ENCODE data around the gene MKRN3. TPM values are rescaled to one million over a fixed set of nuclear protein-coding genes. Genes with fewer than 3 reads are reported as not detected.
"Not testable (repeated sequence)": the region's sequence is repeated elsewhere in the genome, so short reads cannot be mapped to it uniquely, and the experiment has no call there.

MKRN3 gene
- total RNA-seq, 4 donors from 2014 or later = 0.25 to 2.2 (median 0.29) TPM; not detected in 1

DNA sequence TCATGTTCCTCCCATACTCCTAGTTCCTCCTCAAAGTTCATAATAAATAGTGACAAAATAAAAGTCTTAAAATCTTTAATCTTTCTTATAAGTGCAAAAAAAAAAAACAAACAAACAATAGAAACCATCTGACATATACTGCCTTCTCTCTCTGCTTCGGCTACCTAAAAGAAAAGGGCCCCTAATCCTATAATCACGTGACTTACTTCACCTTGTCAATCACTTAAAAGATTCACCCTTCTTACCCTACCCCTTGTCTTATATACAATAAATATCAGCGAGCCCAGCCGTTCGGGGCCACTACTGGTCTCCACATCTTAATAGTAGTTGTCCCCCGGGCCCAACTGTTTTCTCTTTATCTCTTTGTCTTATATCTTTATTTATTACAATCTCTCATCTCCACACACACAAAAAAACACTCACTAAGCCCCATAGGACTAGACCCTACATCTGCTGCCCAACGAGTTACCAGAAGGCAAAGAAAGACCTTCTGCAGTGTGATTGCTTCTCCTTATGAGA, 28.8 kb downstream of the MKRN3 start:
- DNase-seq (no peak), ATAC-seq (no peak)
- in situ Hi-C loops (cut with MboI; ENCODE audit: low sequenced_read_pairs in 4 of 4) (no loop called here), intact Hi-C loops (cut with DNase I; ENCODE audit: low total_unique reads) (no loop called here)
- no peaks in the 10 kb centered on the region for H3K36me3 ChIP-seq
- no peak for TF ChIP-seq POLR2A (IDR thresholded peaks at IDR 0.05)
- no peak for TF ChIP-seq CTCF (IDR thresholded peaks at IDR 0.05 in 4 of 5, conservative IDR thresholded peaks at IDR 0.05 in 1 of 5)
- H3K27me3 ChIP-seq = no peaks in the 10 kb centered on the region
- H3K4me3 ChIP-seq = no peak overlapping the region
- H3K4me1 ChIP-seq = no peaks in the 10 kb centered on the region
- H3K9me3 ChIP-seq = no peaks in the 10 kb centered on the region
- no peak overlapping the region for H3K27ac ChIP-seq

- H3K4me3 ChIP-seq = no peak overlapping the region
- intact Hi-C loops (cut with DNase I; ENCODE audit: low total_unique reads) = no loop called here
- H3K27me3 ChIP-seq = no peaks in the 10 kb centered on the region
- TF ChIP-seq POLR2A (IDR thresholded peaks at IDR 0.05) (no peak), CTCF (IDR thresholded peaks at IDR 0.05 in 4 of 5, conservative IDR thresholded peaks at IDR 0.05 in 1 of 5) (no peak)
- no peak overlapping the region for H3K27ac ChIP-seq
- DNase-seq (no peak), ATAC-seq (no peak)
- no peaks in the 10 kb centered on the region for H3K36me3 ChIP-seq
- no peaks in the 10 kb centered on the region for H3K9me3 ChIP-seq
- no peaks in the 10 kb centered on the region for H3K4me1 ChIP-seq
- in situ Hi-C loops (cut with MboI; ENCODE audit: low sequenced_read_pairs in 4 of 4) = no loop called here
Measured at GRCh38 chr15:23595368-23595767, 29.9 kb downstream of the MKRN3 start.

DNA sequence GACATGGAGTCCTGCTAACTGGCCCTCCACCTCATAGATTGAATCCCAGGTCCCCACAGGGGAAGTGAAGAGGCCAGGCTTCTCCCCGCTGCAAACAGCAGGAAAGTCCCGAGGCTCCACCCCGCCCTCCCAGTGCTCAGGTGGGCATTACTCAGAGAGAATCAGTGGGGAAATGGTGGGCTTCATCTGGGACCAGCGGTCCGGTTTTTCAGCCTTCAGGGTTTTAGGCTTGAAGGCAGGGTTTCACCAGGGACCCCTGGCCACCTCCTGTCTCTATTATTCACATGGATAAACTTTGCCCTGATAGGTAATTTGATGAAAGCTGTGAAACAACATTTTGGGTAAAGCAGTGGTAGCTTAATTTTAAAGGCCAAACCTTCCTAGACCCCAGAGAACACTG, 31.3 kb downstream of the MKRN3 start:
- no peaks in the 10 kb centered on the region for H3K9me3 ChIP-seq
- TF ChIP-seq POLR2A (IDR thresholded peaks at IDR 0.05) (no peak), CTCF (IDR thresholded peaks at IDR 0.05 in 4 of 5, conservative IDR thresholded peaks at IDR 0.05 in 1 of 5) (no peak)
- H3K36me3 ChIP-seq = no peaks in the 10 kb centered on the region
- H3K4me3 ChIP-seq = no peak overlapping the region
- ATAC-seq = no peak
- H3K27me3 ChIP-seq = no peaks in the 10 kb centered on the region
- no peaks in the 10 kb centered on the region for H3K4me1 ChIP-seq
- no peak for DNase-seq
- H3K27ac ChIP-seq = no peak overlapping the region
- in situ Hi-C loops (cut with MboI; ENCODE audit: low sequenced_read_pairs in 4 of 4) (no loop called here), intact Hi-C loops (cut with DNase I; ENCODE audit: low total_unique reads) (no loop called here)

- H3K27me3 ChIP-seq; in situ Hi-C loops (cut with MboI; ENCODE audit: low sequenced_read_pairs in 4 of 4); ATAC-seq; intact Hi-C loops (cut with DNase I; ENCODE audit: low total_unique reads); H3K4me3 ChIP-seq; DNase-seq; H3K27ac ChIP-seq; H3K4me1 ChIP-seq; H3K9me3 ChIP-seq; H3K36me3 ChIP-seq: not testable (repeated sequence)
Measured at GRCh38 chr15:23597278-23597677, 31.8 kb downstream of the MKRN3 start.

DNA sequence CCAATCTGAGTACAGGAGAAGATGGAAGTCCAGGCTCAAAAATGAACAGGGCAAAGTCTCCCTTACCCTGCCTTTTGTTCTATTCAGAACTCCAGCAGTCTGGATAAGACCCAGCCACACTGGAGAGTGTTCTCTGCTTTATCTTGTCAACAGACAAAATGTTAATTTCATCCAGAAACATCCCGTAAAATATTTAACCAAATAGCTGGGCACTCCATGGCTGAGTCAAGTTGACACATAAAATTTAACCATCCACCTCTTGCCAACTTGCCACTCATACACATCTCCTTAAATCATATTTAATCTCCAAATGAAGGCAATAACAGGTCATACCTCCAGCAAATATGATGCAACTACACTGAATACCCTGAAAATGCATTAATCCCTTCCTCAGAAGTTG, 33.6 kb downstream of the MKRN3 start:
- Histone ChIP-seq H3K4me3 (no peak overlapping the region), H3K27me3 (no peaks in the 10 kb centered on the region), H3K27ac (no peak overlapping the region), H3K36me3 (no peaks in the 10 kb centered on the region), H3K9me3 (no peaks in the 10 kb centered on the region), H3K4me1 (no peaks in the 10 kb centered on the region)
- intact Hi-C loops (cut with DNase I; ENCODE audit: low total_unique reads) = no loop called here
- no peak for TF ChIP-seq POLR2A (IDR thresholded peaks at IDR 0.05)
- no peak for TF ChIP-seq CTCF (IDR thresholded peaks at IDR 0.05 in 4 of 5, conservative IDR thresholded peaks at IDR 0.05 in 1 of 5)
- in situ Hi-C loops (cut with MboI; ENCODE audit: low sequenced_read_pairs in 4 of 4) = no loop called here
- no peak for DNase-seq
- ATAC-seq = no peak

Measured in gastrocnemius medialis (tissue), 4 donors.